H1 (cell line): ENCODE measurements around the gene KANSL2. TPM values are rescaled to one million over a fixed set of nuclear protein-coding genes. Genes with fewer than 3 reads are reported as not detected.

Experiments used
- CTCF ChIA-PET: fragments of 300-600 bp; sonication (Branson Sonifier 250); formaldehyde crosslinking; loops from one replicate; lab custom pipeline; 2021; ENCODE audit not compliant: partially characterized antibody; lab: Charles Lee
- POLR2A ChIA-PET: fragments of 300-600 bp; sonication (Branson Sonifier 250); formaldehyde crosslinking; loops from one replicate; lab custom pipeline; 2021; ENCODE audit warnings: inconsistent platforms; ENCODE audit not compliant: partially characterized antibody; lab: Charles Lee
- DNase-seq, 2 experiments: peaks; one replicate each; pipeline versions ENCODE4 v3.0.0 to v3.0.0-alpha.2; 2010 to 2022; ENCODE audit warnings: low spot score in 2 of 2, low read depth in 1 of 2, mixed read lengths in 1 of 2
- FAIRE-seq: peaks from 2 replicates; lab custom pipeline; 2011; peaks lifted over from hg19 to GRCh38; lab: Jason Lieb, UNC
- H2AFZ ChIP-seq: 2 replicates; pipeline ENCODE4 v1.8.1; 2012; ENCODE audit warnings: low read length, inconsistent platforms
- H2AK5ac ChIP-seq: 2 replicates; pipeline ENCODE4 v1.6.1; 2013; ENCODE audit warnings: low read depth, low read length
- H2BK120ac ChIP-seq: replicated peaks from 2 replicates; pipeline ENCODE3; 2013; ENCODE audit warnings: low read depth, low read length, inconsistent platforms
- H2BK12ac ChIP-seq: 2 replicates; pipeline ENCODE4 v1.6.1; 2013; ENCODE audit warnings: low read depth, low read length
- H2BK15ac ChIP-seq: 2 replicates; pipeline ENCODE4 v1.6.1; 2013; ENCODE audit warnings: low read length
- H2BK20ac ChIP-seq: 2 replicates; pipeline ENCODE4 v1.6.1; 2013; ENCODE audit warnings: low read length
- H2BK5ac ChIP-seq: 2 replicates; pipeline ENCODE4 v1.6.1; 2013; ENCODE audit warnings: low read depth, low read length
- H3K14ac ChIP-seq: 2 replicates; pipeline ENCODE4 v1.6.1; 2013; ENCODE audit warnings: inconsistent platforms; ENCODE audit not compliant: insufficient read length
- H3K18ac ChIP-seq: 2 replicates; pipeline ENCODE4 v1.6.1; 2013; ENCODE audit warnings: low read length; ENCODE audit errors: extremely low read depth
- H3K23ac ChIP-seq: 2 replicates; pipeline ENCODE4 v1.6.1; 2013; ENCODE audit warnings: inconsistent platforms; ENCODE audit not compliant: insufficient read length
- H3K23me2 ChIP-seq: 2 replicates; pipeline ENCODE4 v1.6.1; 2013; ENCODE audit warnings: low read depth, low read length
- H3K27ac ChIP-seq: 2 replicates; pipeline ENCODE4 v1.6.1; 2011; ENCODE audit warnings: low read depth, low read length, inconsistent platforms
- H3K27me3 ChIP-seq, 4 experiments: replicated peaks in 1 of 4; 1 replicate in 1 of 4; 2 replicates in 3 of 4; pipeline versions ENCODE4 v1.6.1 to v1.8.1; 2011 to 2013; ENCODE audit warnings: low read length in 3 of 4, mild to moderate bottlenecking in 3 of 4, inconsistent platforms in 2 of 4, mixed read lengths in 2 of 4, moderate library complexity in 1 of 4; ENCODE audit not compliant: control insufficient read depth in 3 of 4, insufficient read depth in 3 of 4; ENCODE audit errors: extremely low read depth in 1 of 4
- H3K36me3 ChIP-seq, 4 experiments: 2 replicates each; pipeline versions ENCODE4 v1.6.1 to v1.8.1; 2011 to 2013; ENCODE audit warnings: mild to moderate bottlenecking in 4 of 4, low read length in 3 of 4, moderate library complexity in 2 of 4, control low read depth in 1 of 4, inconsistent platforms in 1 of 4; ENCODE audit not compliant: insufficient read depth in 4 of 4, control insufficient read depth in 2 of 4
- H3K4ac ChIP-seq: replicated peaks from 2 replicates; pipeline ENCODE3; 2013; ENCODE audit warnings: low read length, low read depth, mixed read lengths, inconsistent platforms; ENCODE audit not compliant: insufficient read length
- H3K4me1 ChIP-seq, 4 experiments: replicated peaks in 1 of 4; 1 replicate in 1 of 4; 2 replicates in 3 of 4; pipeline versions ENCODE4 v1.6.1 to v1.8.1; 2011 to 2013; ENCODE audit warnings: low read length in 3 of 4, inconsistent platforms in 2 of 4, mixed read lengths in 1 of 4; ENCODE audit not compliant: insufficient read depth in 4 of 4, control insufficient read depth in 3 of 4
- H3K4me2 ChIP-seq, 2 experiments: 2 replicates each; pipeline versions ENCODE4 v1.6.1 to v1.8.1; 2011 to 2013; ENCODE audit warnings: low read depth in 2 of 2, low read length in 2 of 2, control low read depth in 1 of 2, inconsistent platforms in 1 of 2, mild to moderate bottlenecking in 1 of 2; ENCODE audit not compliant: insufficient read depth in 1 of 2
- H3K4me3 ChIP-seq, 4 experiments: fragments of 200-600, 300-600 bp in 1 of 4; sonication (generic), shearing (Covaris generic), sonication (Bioruptor Twin) in 1 of 4; 2 replicates each; pipeline versions ENCODE4 v1.5.1 to v1.8.1; 2011 to 2016; ENCODE audit warnings: low read length in 4 of 4, low read depth in 3 of 4, control low read depth in 2 of 4, inconsistent platforms in 2 of 4, mild to moderate bottlenecking in 2 of 4, mixed read lengths in 1 of 4, moderate library complexity in 1 of 4; ENCODE audit not compliant: insufficient read depth in 2 of 4; ENCODE audit errors: extremely low read depth in 1 of 4
- H3K56ac ChIP-seq: replicated peaks from 2 replicates; pipeline ENCODE3; 2013; ENCODE audit warnings: low read depth, mild to moderate bottlenecking, mixed read lengths, low read length, inconsistent platforms; ENCODE audit not compliant: insufficient read length
- H3K79me1 ChIP-seq: 2 replicates; pipeline ENCODE4 v1.6.1; 2013; ENCODE audit warnings: low read depth, low read length, control low read depth
- H3K79me2 ChIP-seq, 2 experiments: 2 replicates each; pipeline versions ENCODE4 v1.6.1 to v1.8.1; 2012 to 2013; ENCODE audit warnings: low read length in 2 of 2, mild to moderate bottlenecking in 2 of 2, inconsistent platforms in 1 of 2; ENCODE audit not compliant: insufficient read depth in 2 of 2, control insufficient read depth in 1 of 2
- H3K9ac ChIP-seq, 4 experiments: replicated peaks in 1 of 4; 1 replicate in 1 of 4; 2 replicates in 3 of 4; pipeline versions ENCODE4 v1.6.1 to v1.8.1; 2011 to 2013; ENCODE audit warnings: low read depth in 3 of 4, low read length in 3 of 4, control low read depth in 2 of 4, mild to moderate bottlenecking in 2 of 4, moderate library complexity in 2 of 4, inconsistent platforms in 1 of 4; ENCODE audit errors: extremely low read depth in 1 of 4
- H3K9me3 ChIP-seq, 2 experiments: 2 replicates each; pipeline versions ENCODE4 v1.6.1 to v1.8.1; 2012 to 2013; ENCODE audit warnings: mild to moderate bottlenecking in 2 of 2, moderate library complexity in 2 of 2, control low read depth in 1 of 2, inconsistent platforms in 1 of 2, low read depth in 1 of 2, low read length in 1 of 2, mixed read lengths in 1 of 2; ENCODE audit not compliant: insufficient read depth in 2 of 2
- H4K20me1 ChIP-seq, 2 experiments: replicated peaks in 1 of 2; 2 replicates each; pipeline versions ENCODE3 to v1.8.1; 2011 to 2013; ENCODE audit warnings: inconsistent platforms in 2 of 2, low read length in 2 of 2, mild to moderate bottlenecking in 1 of 2; ENCODE audit not compliant: insufficient read depth in 2 of 2, control insufficient read depth in 1 of 2
- H4K5ac ChIP-seq: 2 replicates; pipeline ENCODE4 v1.6.1; 2013; ENCODE audit warnings: low read length, low read depth, mixed read lengths, inconsistent platforms; ENCODE audit not compliant: insufficient read length
- H4K8ac ChIP-seq: 2 replicates; pipeline ENCODE4 v1.8.0; 2013; ENCODE audit warnings: mild to moderate bottlenecking, moderate library complexity, low read length, inconsistent platforms; ENCODE audit not compliant: insufficient read depth; ENCODE audit errors: extremely low read depth
- H4K91ac ChIP-seq: replicated peaks from 2 replicates; pipeline ENCODE3; 2013; ENCODE audit warnings: low read length, mixed read lengths, inconsistent platforms; ENCODE audit not compliant: insufficient read length
- CEBPB ChIP-seq: IDR thresholded peaks from 2 replicates; pipeline ENCODE4 v1.6.1; 2012; ENCODE audit warnings: low read depth, low read length
- CREB1 ChIP-seq: IDR thresholded peaks from 2 replicates; pipeline ENCODE4 v1.6.1; 2012; ENCODE audit warnings: inconsistent platforms
- CTCF ChIP-seq, 3 experiments: IDR thresholded peaks; 1 replicate in 2 of 3; 2 replicates in 1 of 3; pipeline versions ENCODE4 v1.5.1 to v1.6.1; 2011; ENCODE audit warnings: low read length in 3 of 3, mild to moderate bottlenecking in 3 of 3, inconsistent platforms in 2 of 3, low read depth in 1 of 3, moderate library complexity in 1 of 3; ENCODE audit not compliant: insufficient read depth in 1 of 3; ENCODE audit errors: control extremely low read depth in 1 of 3
- FOSL1 ChIP-seq: IDR thresholded peaks from 2 replicates; pipeline ENCODE4 v1.6.1; 2011; ENCODE audit warnings: mild to moderate bottlenecking, low read depth, low read length, moderate library complexity; ENCODE audit not compliant: insufficient read depth
- GABPA ChIP-seq: IDR thresholded peaks from 2 replicates; pipeline ENCODE4 v1.6.1; 2011; ENCODE audit warnings: mild to moderate bottlenecking, low read length, moderate library complexity, borderline replicate concordance; ENCODE audit not compliant: insufficient read depth
- GTF2F1 ChIP-seq: IDR thresholded peaks from 2 replicates; pipeline ENCODE4 v1.6.1; 2012; ENCODE audit warnings: low read depth, low read length, improper control_type of control experiment, borderline replicate concordance
- NANOG ChIP-seq: IDR thresholded peaks from 2 replicates; pipeline ENCODE4 v1.6.1; 2011; ENCODE audit warnings: low read length, low read depth, mild to moderate bottlenecking, inconsistent platforms; ENCODE audit not compliant: insufficient read depth, poor library complexity, severe bottlenecking
- POLR2AphosphoS5 ChIP-seq: IDR thresholded peaks from 2 replicates; pipeline ENCODE4 v1.6.1; 2011; ENCODE audit warnings: low read depth, low read length
- RAD21 ChIP-seq, 2 experiments: IDR thresholded peaks in 1 of 2; conservative IDR thresholded peaks in 1 of 2; 2 replicates each; pipeline ENCODE4 v1.6.1; 2011; ENCODE audit warnings: low read depth in 2 of 2, low read length in 2 of 2, improper control_type of control experiment in 1 of 2, inconsistent platforms in 1 of 2, mild to moderate bottlenecking in 1 of 2, moderate library complexity in 1 of 2
- TAF1 ChIP-seq: IDR thresholded peaks from 2 replicates; pipeline ENCODE4 v1.6.1; 2011; ENCODE audit warnings: mild to moderate bottlenecking, low read depth, low read length
- YY1 ChIP-seq: IDR thresholded peaks from 2 replicates; pipeline ENCODE4 v1.6.1; 2011; ENCODE audit warnings: low read depth, mild to moderate bottlenecking, low read length
- WGBS, 2 experiments: shearing (Covaris generic) in 1 of 2; methylation state at CpG; one replicate each; pipeline versions ENCODE4 v1.1.6 to v1.1.7; 2013 to 2015; ENCODE audit warnings: low lambda C conversion rate in 2 of 2, mixed read lengths in 2 of 2, inconsistent platforms in 1 of 2, low coverage in 1 of 2, missing lambda C conversion rate in 1 of 2; ENCODE audit not compliant: insufficient replicate concordance in 2 of 2, insufficient coverage in 1 of 2, insufficient read length in 1 of 2; ENCODE audit errors: extremely low coverage in 1 of 2, missing lambda C conversion rate in 1 of 2; 5-methylcytosine and 5-hydroxymethylcytosine counted together
- polyA plus RNA-seq, 7 experiments: library from polyadenylated mRNA; depleted of rRNA in 3 of 7; stranded (reverse) in 5 of 7; unstranded in 2 of 7; fragments of >200 nt in 5 of 7; fragments of 200-250 nt in 2 of 7; gene quantifications; 1 replicate in 5 of 7; 2 replicates in 1 of 7; 4 replicates in 1 of 7; pipeline versions ENCODE4 v1.2.1 to v1.2.3, GENCODE V29; 2011 to 2013; ENCODE audit warnings: missing spikeins in 2 of 7, mixed read lengths in 2 of 7
- total RNA-seq: library from RNA; stranded (reverse); fragmentation: NEBNext Ultra II Directional; extraction: Animal tissue kit (Norgen Biotek cat#: 25700); gene quantifications from 2 replicates; pipeline ENCODE4 v1.2.1, GENCODE V29; 2021

KANSL2 gene
- total and polyA plus RNA-seq, 2 of the 8 experiments (the other 6 are each of a cell fraction or from before 2014, with no cell fraction given) = 48.4 to 50.7 TPM

- Histone ChIP-seq H3K79me2 (no peaks in the 10 kb centered on the region), H2AFZ (no peak overlapping the region), H3K79me1 (no peaks in the 10 kb centered on the region), H3K9me3 (0 out of 4 replicates have a peak, but pooled peaks cover 3% of the 10 kb centered on the region in 2 experiments), H4K5ac (no peak overlapping the region), H3K4ac (no peak overlapping the region), H4K8ac (no peak overlapping the region), H2AK5ac (no peak overlapping the region), H2BK20ac (no peak overlapping the region), H4K20me1 (no peaks in the 10 kb centered on the region), H3K4me1 (no peaks in the 10 kb centered on the region), H2BK15ac (no peak overlapping the region), H3K36me3 (no peaks in the 10 kb centered on the region), H3K56ac (no peak overlapping the region), H3K14ac (no peak overlapping the region), H3K4me2 (no peak overlapping the region), H3K9ac (no peak overlapping the region), H3K18ac (no peak overlapping the region), H3K23ac (no peak overlapping the region), H3K27me3 (no peaks in the 10 kb centered on the region), H4K91ac (no peak overlapping the region), H2BK120ac (no peak overlapping the region), H2BK12ac (no peak overlapping the region), H3K23me2 (no peaks in the 10 kb centered on the region; the same call in 1 of the 2 replicates), H3K4me3 (no peak overlapping the region), H2BK5ac (no peak overlapping the region), H3K27ac (no peak overlapping the region)
- TF ChIP-seq CTCF (IDR thresholded peaks at IDR 0.05; ENCODE audit: control extremely low read depth in 1 of 3, insufficient read depth in 1 of 3, low read depth in 1 of 3, low read length in 3 of 3) (no peak), NANOG (no peak), CREB1 (no peak), FOSL1 (no peak), RAD21 (IDR thresholded peaks at IDR 0.05 in 1 of 2, conservative IDR thresholded peaks at IDR 0.05 in 1 of 2; ENCODE audit: low read depth in 2 of 2, low read length in 2 of 2) (no peak), GABPA (no peak), TAF1 (no peak), YY1 (no peak), GTF2F1 (no peak), CEBPB (no peak), POLR2AphosphoS5 (no peak)
- DNase-seq (no peak), FAIRE-seq (no peak)
- 79% methylated on average over 4 of the region's 4 CpGs; no CpG with 5 or more reads in 1 of the 2 experiments for WGBS, 2 experiments
- CTCF ChIA-PET = interaction anchor here (1.2 to 3.5 kb wide), 3 partner anchors 8 to 84 kb away, joined by 5 to 22 read pairs (median 5); no protein-coding TSS in a partner anchor
- POLR2A ChIA-PET = no interaction called here
These were observed 54.5 kb downstream of the KANSL2 start for GRCh38 chr12:48627556-48627955.
